GM12878 (cell line): ENCODE results near the gene TLL1.

Source experiments
- ATF7 ChIP-seq: fragments of 450-650 bp; IDR thresholded peaks from 2 replicates; pipeline ENCODE4 v1.6.1; 2016; ENCODE audit warnings: low read depth, mild to moderate bottlenecking
- BMI1 ChIP-seq: fragments of 450-650 bp; IDR thresholded peaks from 2 replicates; pipeline ENCODE4 v1.6.1; 2016; ENCODE audit warnings: mild to moderate bottlenecking, moderate library complexity, borderline replicate concordance
- GABPA ChIP-seq: IDR thresholded peaks from 2 replicates; pipeline ENCODE4 v1.6.1; 2014; ENCODE audit warnings: antibody characterized with exemption, low read depth, mild to moderate bottlenecking, inconsistent platforms
- JUND ChIP-seq: IDR thresholded peaks from 2 replicates; pipeline ENCODE4 v1.6.1; 2012; ENCODE audit warnings: low read depth, mild to moderate bottlenecking, low read length, improper control_type of control experiment, moderate library complexity
- KDM1A ChIP-seq: fragments of 200-600 bp; sonication (generic); IDR thresholded peaks from 2 replicates; pipeline ENCODE4 v1.6.1; 2016; ENCODE audit warnings: borderline replicate concordance
- POLR2A ChIP-seq: IDR thresholded peaks from 2 replicates; pipeline ENCODE4 v1.6.1; 2011; ENCODE audit warnings: low read depth, mild to moderate bottlenecking, low read length
- POLR2AphosphoS5 ChIP-seq: IDR thresholded peaks from 2 replicates; pipeline ENCODE4 v1.6.1; 2011; ENCODE audit warnings: mild to moderate bottlenecking, low read length, inconsistent platforms
- POU2F2 ChIP-seq: IDR thresholded peaks from 3 replicates; pipeline ENCODE4 v1.6.1; 2011; ENCODE audit warnings: low read depth, mild to moderate bottlenecking, low read length, borderline replicate concordance
- RAD21 ChIP-seq: IDR thresholded peaks from 2 replicates; pipeline ENCODE4 v1.6.1; 2011; ENCODE audit warnings: mild to moderate bottlenecking, low read depth, low read length, moderate library complexity; ENCODE audit not compliant: insufficient read depth
- SMC3 ChIP-seq: IDR thresholded peaks from 2 replicates; pipeline ENCODE4 v1.6.1; 2011; ENCODE audit warnings: low read length, improper control_type of control experiment, borderline replicate concordance
- TF ChIP-seq, protein P1 (sequence below), 3 experiments: IDR thresholded peaks in 2 of 3; conservative IDR thresholded peaks in 1 of 3; 2 replicates each; pipeline ENCODE4 v1.5.1; 2011; ENCODE audit warnings: low read depth in 3 of 3, low read length in 3 of 3, mild to moderate bottlenecking in 3 of 3, control low read depth in 2 of 3, moderate library complexity in 2 of 3, inconsistent platforms in 1 of 3, mixed read lengths in 1 of 3; ENCODE audit not compliant: control insufficient read depth in 2 of 3, insufficient read depth in 1 of 3; ENCODE audit errors: extremely low read depth in 1 of 3
- TF ChIP-seq, protein P2 (sequence below): fragments of 450-650 bp; IDR thresholded peaks from 2 replicates; pipeline ENCODE4 v1.6.1; 2018; ENCODE audit warnings: borderline replicate concordance, mild to moderate bottlenecking; ENCODE audit not compliant: partially characterized antibody
- TF ChIP-seq, protein P3 (sequence below): IDR thresholded peaks from 2 replicates; pipeline ENCODE4 v1.6.1; 2011; ENCODE audit warnings: low read depth, low read length, improper control_type of control experiment, borderline replicate concordance
- TF ChIP-seq, protein P4 (sequence below): IDR thresholded peaks from 2 replicates; pipeline ENCODE4 v1.6.1; 2011; ENCODE audit warnings: low read depth, mild to moderate bottlenecking, low read length, moderate library complexity, borderline replicate concordance; ENCODE audit errors: extremely low read depth

DNA sequence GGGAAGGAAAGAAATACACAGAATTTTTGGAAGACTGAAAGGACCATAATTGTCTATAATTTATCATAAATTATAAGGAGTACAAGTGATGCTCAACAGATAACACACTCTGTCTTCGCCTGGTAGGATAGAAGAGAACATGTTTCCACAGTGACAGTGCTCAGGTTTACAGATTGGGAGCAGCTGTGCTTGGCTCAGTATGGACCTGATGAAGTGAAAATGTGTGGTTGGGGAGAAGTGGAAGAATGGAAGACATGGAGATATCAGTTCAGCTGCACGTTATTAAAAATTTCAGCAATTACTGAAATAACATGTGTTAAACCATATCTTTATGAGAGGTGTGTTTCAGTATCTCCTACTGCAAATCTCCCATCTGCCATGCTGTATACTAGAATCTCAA lies 90.6 kb downstream of the TLL1 start:
- no peak for TF ChIP-seq SMC3
- TF ChIP-seq KDM1A: no peak
- TF ChIP-seq POLR2A: no peak
- TF ChIP-seq, protein P1, sequence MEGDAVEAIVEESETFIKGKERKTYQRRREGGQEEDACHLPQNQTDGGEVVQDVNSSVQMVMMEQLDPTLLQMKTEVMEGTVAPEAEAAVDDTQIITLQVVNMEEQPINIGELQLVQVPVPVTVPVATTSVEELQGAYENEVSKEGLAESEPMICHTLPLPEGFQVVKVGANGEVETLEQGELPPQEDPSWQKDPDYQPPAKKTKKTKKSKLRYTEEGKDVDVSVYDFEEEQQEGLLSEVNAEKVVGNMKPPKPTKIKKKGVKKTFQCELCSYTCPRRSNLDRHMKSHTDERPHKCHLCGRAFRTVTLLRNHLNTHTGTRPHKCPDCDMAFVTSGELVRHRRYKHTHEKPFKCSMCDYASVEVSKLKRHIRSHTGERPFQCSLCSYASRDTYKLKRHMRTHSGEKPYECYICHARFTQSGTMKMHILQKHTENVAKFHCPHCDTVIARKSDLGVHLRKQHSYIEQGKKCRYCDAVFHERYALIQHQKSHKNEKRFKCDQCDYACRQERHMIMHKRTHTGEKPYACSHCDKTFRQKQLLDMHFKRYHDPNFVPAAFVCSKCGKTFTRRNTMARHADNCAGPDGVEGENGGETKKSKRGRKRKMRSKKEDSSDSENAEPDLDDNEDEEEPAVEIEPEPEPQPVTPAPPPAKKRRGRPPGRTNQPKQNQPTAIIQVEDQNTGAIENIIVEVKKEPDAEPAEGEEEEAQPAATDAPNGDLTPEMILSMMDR (IDR thresholded peaks at IDR 0.05 in 2 of 3, conservative IDR thresholded peaks at IDR 0.05 in 1 of 3; ENCODE audit: control insufficient read depth in 2 of 3, extremely low read depth in 1 of 3, insufficient read depth in 1 of 3, low read depth in 3 of 3, low read length in 3 of 3): no peak
- TF ChIP-seq GABPA: no peak
- no peak for TF ChIP-seq BMI1
- TF ChIP-seq, protein P2, sequence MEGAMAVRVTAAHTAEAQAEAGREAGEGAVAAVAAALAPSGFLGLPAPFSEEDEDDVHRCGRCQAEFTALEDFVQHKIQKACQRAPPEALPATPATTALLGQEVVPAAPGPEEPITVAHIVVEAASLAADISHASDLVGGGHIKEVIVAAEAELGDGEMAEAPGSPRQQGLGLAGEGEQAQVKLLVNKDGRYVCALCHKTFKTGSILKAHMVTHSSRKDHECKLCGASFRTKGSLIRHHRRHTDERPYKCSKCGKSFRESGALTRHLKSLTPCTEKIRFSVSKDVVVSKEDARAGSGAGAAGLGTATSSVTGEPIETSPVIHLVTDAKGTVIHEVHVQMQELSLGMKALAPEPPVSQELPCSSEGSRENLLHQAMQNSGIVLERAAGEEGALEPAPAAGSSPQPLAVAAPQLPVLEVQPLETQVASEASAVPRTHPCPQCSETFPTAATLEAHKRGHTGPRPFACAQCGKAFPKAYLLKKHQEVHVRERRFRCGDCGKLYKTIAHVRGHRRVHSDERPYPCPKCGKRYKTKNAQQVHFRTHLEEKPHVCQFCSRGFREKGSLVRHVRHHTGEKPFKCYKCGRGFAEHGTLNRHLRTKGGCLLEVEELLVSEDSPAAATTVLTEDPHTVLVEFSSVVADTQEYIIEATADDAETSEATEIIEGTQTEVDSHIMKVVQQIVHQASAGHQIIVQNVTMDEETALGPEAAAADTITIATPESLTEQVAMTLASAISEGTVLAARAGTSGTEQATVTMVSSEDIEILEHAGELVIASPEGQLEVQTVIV: no peak
- TF ChIP-seq ATF7: no peak
- no peak for TF ChIP-seq RAD21
- TF ChIP-seq, protein P3, sequence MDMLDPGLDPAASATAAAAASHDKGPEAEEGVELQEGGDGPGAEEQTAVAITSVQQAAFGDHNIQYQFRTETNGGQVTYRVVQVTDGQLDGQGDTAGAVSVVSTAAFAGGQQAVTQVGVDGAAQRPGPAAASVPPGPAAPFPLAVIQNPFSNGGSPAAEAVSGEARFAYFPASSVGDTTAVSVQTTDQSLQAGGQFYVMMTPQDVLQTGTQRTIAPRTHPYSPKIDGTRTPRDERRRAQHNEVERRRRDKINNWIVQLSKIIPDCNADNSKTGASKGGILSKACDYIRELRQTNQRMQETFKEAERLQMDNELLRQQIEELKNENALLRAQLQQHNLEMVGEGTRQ: no peak
- TF ChIP-seq, protein P4, sequence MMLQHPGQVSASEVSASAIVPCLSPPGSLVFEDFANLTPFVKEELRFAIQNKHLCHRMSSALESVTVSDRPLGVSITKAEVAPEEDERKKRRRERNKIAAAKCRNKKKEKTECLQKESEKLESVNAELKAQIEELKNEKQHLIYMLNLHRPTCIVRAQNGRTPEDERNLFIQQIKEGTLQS: no peak
- no peak for TF ChIP-seq POLR2AphosphoS5
- no peak for TF ChIP-seq POU2F2
- TF ChIP-seq JUND: no peak
